Ectodermal cell (in vitro differentiated cells): Measurements from ENCODE around the gene GMDS.

Source experiments
- H3K27ac ChIP-seq: 2 replicates; pipeline ENCODE4 v1.7.0; 2013; ENCODE audit warnings: mild to moderate bottlenecking, low read depth, low read length; ENCODE audit not compliant: insufficient read depth, poor library complexity, severe bottlenecking
- H3K27me3 ChIP-seq: 2 replicates; pipeline ENCODE4 v1.7.0; 2013; ENCODE audit warnings: mild to moderate bottlenecking, low read length; ENCODE audit not compliant: insufficient read depth, control insufficient read depth, poor library complexity, severe bottlenecking
- H3K36me3 ChIP-seq: one replicate; pipeline ENCODE4 v1.7.0; 2013; ENCODE audit warnings: low read length; ENCODE audit not compliant: control insufficient read depth, insufficient read depth
- H3K4me1 ChIP-seq: one replicate; pipeline ENCODE4 v1.7.0; 2013; ENCODE audit warnings: low read length; ENCODE audit not compliant: control insufficient read depth, insufficient read depth
- H3K4me3 ChIP-seq: 2 replicates; pipeline ENCODE4 v1.7.0; 2013; ENCODE audit warnings: low read depth, low read length, control low read depth; ENCODE audit not compliant: insufficient read depth
- H3K9me3 ChIP-seq: 2 replicates; pipeline ENCODE4 v1.7.0; 2013; ENCODE audit warnings: mild to moderate bottlenecking, low read length, moderate library complexity; ENCODE audit not compliant: control insufficient read depth
- WGBS, 2 experiments: methylation state at CpG; one replicate each; pipeline ENCODE4 v1.1.7; 2013; ENCODE audit warnings: missing lambda C conversion rate in 2 of 2; 5-methylcytosine and 5-hydroxymethylcytosine counted together

GMDS gene

GRCh38 chr6:1784422-1784884, 461.0 kb downstream of the GMDS start:
- no peaks in the 10 kb centered on the region for H3K36me3 ChIP-seq
- 86 to 89% methylated on average over 5 to 6 of the region's 6 CpGs for WGBS, 2 experiments
- no peaks in the 10 kb centered on the region for H3K27me3 ChIP-seq
- H3K9me3 ChIP-seq: no peaks in the 10 kb centered on the region
- no peak overlapping the region for H3K4me3 ChIP-seq
- H3K27ac ChIP-seq: no peak overlapping the region
- no peaks in the 10 kb centered on the region for H3K4me1 ChIP-seq

GRCh38 chr6:1781817-1782184, 463.6 kb downstream of the GMDS start:
- H3K9me3 ChIP-seq: no peaks in the 10 kb centered on the region
- 87 to 90% methylated on average over 4 of the region's 4 CpGs for WGBS, 2 experiments

GRCh38 chr6:1781152-1781816, 464.1 kb downstream of the GMDS start:
- Histone ChIP-seq H3K27ac (no peak overlapping the region), H3K9me3 (no peaks in the 10 kb centered on the region), H3K36me3 (no peaks in the 10 kb centered on the region), H3K4me3 (no peak overlapping the region), H3K4me1 (no peaks in the 10 kb centered on the region), H3K27me3 (no peaks in the 10 kb centered on the region)
- 92 to 93% methylated on average over 11 of the region's 11 CpGs for WGBS, 2 experiments

More at GRCh38 chr6:1781817-1782184, 463.6 kb downstream of the GMDS start:
- no peak overlapping the region for H3K4me3 ChIP-seq
- H3K27me3 ChIP-seq: no peaks in the 10 kb centered on the region
- no peaks in the 10 kb centered on the region for H3K4me1 ChIP-seq
- no peak overlapping the region for H3K27ac ChIP-seq
- H3K36me3 ChIP-seq: no peaks in the 10 kb centered on the region

- H3K4me3 ChIP-seq: no peak overlapping the region
- WGBS, 2 experiments: 94 to 96% methylated on average over 13 of the region's 13 CpGs
Observed at GRCh38 chr6:1780251-1780867, 465.0 kb downstream of the GMDS start.

GRCh38 chr6:1778686-1779235, 466.6 kb downstream of the GMDS start:
- H3K27ac ChIP-seq: no peak overlapping the region
- no peaks in the 10 kb centered on the region for H3K4me1 ChIP-seq
- H3K36me3 ChIP-seq: no peaks in the 10 kb centered on the region
- H3K27me3 ChIP-seq: no peaks in the 10 kb centered on the region
- no peak overlapping the region for H3K4me3 ChIP-seq
- no peaks in the 10 kb centered on the region for H3K9me3 ChIP-seq
- WGBS, 2 experiments: 84% methylated on average over 10 of the region's 10 CpGs

More at GRCh38 chr6:1780251-1780867, 465.0 kb downstream of the GMDS start:
- no peaks in the 10 kb centered on the region for H3K27me3 ChIP-seq
- H3K9me3 ChIP-seq: no peaks in the 10 kb centered on the region
- no peaks in the 10 kb centered on the region for H3K4me1 ChIP-seq
- no peak overlapping the region for H3K27ac ChIP-seq
- H3K36me3 ChIP-seq: no peaks in the 10 kb centered on the region

GRCh38 chr6:1777921-1778685, 467.3 kb downstream of the GMDS start:
- no peaks in the 10 kb centered on the region for H3K27me3 ChIP-seq
- H3K36me3 ChIP-seq: no peaks in the 10 kb centered on the region
- H3K9me3 ChIP-seq: no peaks in the 10 kb centered on the region
- no peak overlapping the region for H3K4me3 ChIP-seq
- 89% methylated on average over 9 of the region's 9 CpGs for WGBS, 2 experiments
- no peaks in the 10 kb centered on the region for H3K4me1 ChIP-seq
- H3K27ac ChIP-seq: no peak overlapping the region

GRCh38 chr6:1775441-1775840, 470.0 kb downstream of the GMDS start:
- WGBS, 2 experiments: 91 to 97% methylated on average over 1 of the region's 2 CpGs
- no peaks in the 10 kb centered on the region for H3K36me3 ChIP-seq
- no peak overlapping the region for H3K4me3 ChIP-seq
- H3K4me1 ChIP-seq: no peaks in the 10 kb centered on the region
- H3K27ac ChIP-seq: no peak overlapping the region
- H3K9me3 ChIP-seq: no peaks in the 10 kb centered on the region
- H3K27me3 ChIP-seq: no peaks in the 10 kb centered on the region

GRCh38 chr6:1774226-1774915, 471.0 kb downstream of the GMDS start:
- WGBS, 2 experiments: 90 to 95% methylated on average over 2 to 5 of the region's 5 CpGs

GRCh38 chr6:1773700-1774099, 471.7 kb downstream of the GMDS start:
- Histone ChIP-seq H3K4me1 (no peaks in the 10 kb centered on the region), H3K36me3 (no peaks in the 10 kb centered on the region), H3K27me3 (no peaks in the 10 kb centered on the region), H3K27ac (no peak overlapping the region), H3K9me3 (no peaks in the 10 kb centered on the region), H3K4me3 (no peak overlapping the region)
- WGBS, 2 experiments: 94 to 100% methylated on average over 1 to 2 of the region's 2 CpGs

More at GRCh38 chr6:1774226-1774915, 471.0 kb downstream of the GMDS start:
- Histone ChIP-seq H3K27me3 (no peaks in the 10 kb centered on the region), H3K4me3 (no peak overlapping the region), H3K9me3 (no peaks in the 10 kb centered on the region), H3K36me3 (no peaks in the 10 kb centered on the region), H3K27ac (no peak overlapping the region), H3K4me1 (no peaks in the 10 kb centered on the region)
